NCI-H2029 (cell line): Measurements from ENCODE around the gene ELMOD2.
"Not testable (repeated sequence)": the region's sequence is repeated elsewhere in the genome, so short reads cannot be mapped to it uniquely, and the experiment has no call there.

ENCODE experiments used
- DNase-seq: peaks from one replicate; lab custom pipeline; 2025; lab: John Stamatoyannopoulos, UW

ELMOD2 gene

GRCh38 chr4:140523857-140524742 lies at the start of gene ELMOD2:
Gene ELMOD2 (plus strand): TSS chr4:140524168. CDS start chr4:140525429, 1,261 bp downstream.
- DNase-seq: peak; percentile 96

GRCh38 chr4:140483445-140483844 lies 40.5 kb upstream of the ELMOD2 start:
- no peak for DNase-seq

GRCh38 chr4:140485939-140486338 lies 38.0 kb upstream of the ELMOD2 start:
- DNase-seq: no peak

- DNase-seq: no peak
These were observed 26.6 kb upstream of the ELMOD2 start for GRCh38 chr4:140497405-140497746.

- DNase-seq: no peak
These were observed 26.0 kb upstream of the ELMOD2 start, which contains the start of gene MGAT4D for GRCh38 chr4:140497747-140498636. Gene MGAT4D (minus strand): TSS chr4:140498293. CDS start chr4:140498222, 71 bp downstream.

GRCh38 chr4:140499391-140499790 lies 24.6 kb upstream of the ELMOD2 start:
- DNase-seq: no peak

GRCh38 chr4:140504261-140504660 lies 19.7 kb upstream of the ELMOD2 start:
- no peak for DNase-seq

GRCh38 chr4:140513765-140514164 lies 10.2 kb upstream of the ELMOD2 start:
- DNase-seq: not testable (repeated sequence)

GRCh38 chr4:140515423-140515822 lies 8.5 kb upstream of the ELMOD2 start:
- DNase-seq: no peak

GRCh38 chr4:140523370-140523856 lies 555 bp upstream of the ELMOD2 start:
- DNase-seq: no peak

GRCh38 chr4:140529434-140529833 lies 5.5 kb downstream of the ELMOD2 start:
- no peak for DNase-seq

GRCh38 chr4:140533951-140534480 lies 10.0 kb downstream of the ELMOD2 start:
- DNase-seq: no peak

GRCh38 chr4:140556372-140557085 lies 32.6 kb downstream of the ELMOD2 start:
- no peak for DNase-seq

- DNase-seq: no peak
These were observed 34.0 kb downstream of the ELMOD2 start for GRCh38 chr4:140557831-140558435.

GRCh38 chr4:140559696-140560095 lies 35.7 kb downstream of the ELMOD2 start:
- DNase-seq: no peak

- DNase-seq: no peak
These were observed 44.7 kb downstream of the ELMOD2 start, which contains the start of gene UCP1 for GRCh38 chr4:140568507-140569306. Gene UCP1 (minus strand): TSS chr4:140568961. CDS start chr4:140568729, 232 bp downstream.

- DNase-seq: no peak
These were observed 45.3 kb downstream of the ELMOD2 start for GRCh38 chr4:140569307-140569638.

GRCh38 chr4:140571620-140572019 lies 47.7 kb downstream of the ELMOD2 start:
- DNase-seq: no peak

- no peak for DNase-seq
These were observed 51.5 kb downstream of the ELMOD2 start for GRCh38 chr4:140575489-140575888.

GRCh38 chr4:140579278-140579677 lies 55.3 kb downstream of the ELMOD2 start:
- peak; percentile 28 for DNase-seq
